Cerebellar nuclear complex (tissue), 1 donor: ENCODE data around the gene PATJ.
"Not testable (repeated sequence)": the region's sequence is repeated elsewhere in the genome, so short reads cannot be mapped to it uniquely, and the experiment has no call there.

ENCODE experiments used
- DNase-seq, 2 experiments: peaks; one replicate each; lab custom pipeline; 2025; lab: John Stamatoyannopoulos, UW

The PATJ gene

DNA sequence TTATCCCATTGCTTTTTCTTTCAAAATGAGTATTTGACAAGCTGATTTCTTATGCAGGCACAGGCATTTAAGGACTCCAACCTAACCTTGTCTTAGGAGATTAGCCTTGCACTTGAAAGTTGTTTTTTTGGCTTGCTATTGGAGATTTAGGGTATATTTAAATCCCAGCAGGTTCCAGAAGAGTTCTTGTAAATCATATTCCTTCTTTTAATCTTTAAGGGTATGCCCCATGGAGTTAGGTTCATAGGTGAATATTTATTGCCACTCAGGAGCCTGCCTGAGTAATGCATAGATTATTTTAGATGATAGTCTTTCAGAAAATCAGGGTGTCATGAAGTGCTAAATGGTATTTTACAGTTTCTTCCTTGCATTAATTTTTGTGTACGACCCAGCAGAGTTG, 146.5 kb downstream of the PATJ start:
- no peak for DNase-seq

DNA sequence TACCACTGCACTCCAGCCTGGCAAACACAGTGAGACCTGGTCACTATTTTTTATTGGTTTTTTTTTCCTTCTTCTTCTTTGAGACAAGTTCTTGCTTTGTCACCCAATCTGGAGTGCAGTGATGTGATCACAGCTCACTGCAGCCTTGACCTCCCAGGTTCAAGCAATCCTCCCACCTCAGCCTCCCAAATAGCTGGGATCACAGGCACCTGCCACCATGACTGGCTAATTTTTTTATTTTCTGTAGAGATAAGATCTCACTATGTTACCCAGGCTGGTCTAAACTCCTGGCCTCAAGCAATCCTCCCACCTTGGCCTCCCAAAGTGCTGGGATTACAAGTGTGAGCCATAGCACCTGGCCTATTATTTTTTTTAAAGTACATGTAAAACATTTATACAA, 148.2 kb downstream of the PATJ start:
- not testable (repeated sequence) for DNase-seq

DNA sequence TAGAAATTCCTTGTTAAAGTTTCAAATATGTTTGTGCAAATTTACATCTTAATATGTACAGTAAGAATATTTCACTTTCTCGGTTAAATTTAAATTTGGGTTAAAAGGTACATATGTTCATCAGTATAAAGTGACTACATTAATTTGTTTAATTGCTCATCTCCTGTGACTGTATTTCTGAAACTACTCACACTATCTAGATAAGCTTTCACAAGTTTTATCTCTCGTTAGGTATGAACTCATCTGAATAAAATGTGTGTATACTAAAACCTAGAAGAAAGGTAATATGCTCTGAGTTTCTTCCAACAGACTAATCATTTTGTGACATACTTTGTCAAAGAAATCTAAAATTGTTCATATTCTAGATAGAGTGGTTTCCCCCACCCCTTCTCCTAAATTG, 150.7 kb downstream of the PATJ start:
- DNase-seq, result no peak

DNA sequence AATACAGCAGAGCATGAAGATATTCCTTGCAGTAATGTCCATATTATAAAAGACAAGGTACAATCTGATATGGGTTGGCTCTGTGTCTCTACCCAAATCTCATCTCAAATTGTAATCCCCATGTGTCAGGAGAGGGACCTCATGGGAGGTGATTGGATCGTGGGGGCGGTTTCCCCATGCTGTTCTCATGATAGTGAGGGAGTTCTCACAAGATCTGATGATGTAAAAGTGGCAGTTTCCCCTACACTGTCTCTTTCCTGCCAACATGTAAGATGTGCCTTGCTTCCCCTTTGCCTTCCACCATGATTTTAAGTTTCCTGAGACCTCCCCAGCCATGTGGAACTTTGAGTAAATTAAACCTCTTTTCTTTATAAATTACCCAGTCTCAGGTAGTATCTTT, 152.0 kb downstream of the PATJ start:
- DNase-seq, result not testable (repeated sequence)

DNA sequence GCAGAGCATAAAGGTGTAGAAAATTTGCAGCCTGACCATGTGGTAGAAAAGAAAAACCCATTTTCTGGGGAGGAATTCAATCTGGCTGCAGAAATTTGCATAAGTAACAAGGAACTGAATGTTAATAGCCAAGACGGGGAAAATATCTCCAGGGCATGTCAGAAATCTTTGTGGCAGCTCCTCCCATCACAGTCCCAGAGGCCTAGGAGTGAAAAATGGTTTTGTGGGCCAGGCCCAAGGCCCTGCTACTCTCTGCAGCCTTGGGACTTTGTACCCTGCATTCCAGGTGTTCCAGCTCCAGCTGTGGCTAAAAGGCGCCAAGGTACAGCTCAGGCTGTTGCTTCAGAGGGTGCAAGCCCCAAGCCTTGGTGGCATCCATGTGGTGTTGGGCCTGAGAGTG, 152.9 kb downstream of the PATJ start:
- no peak for DNase-seq

DNA sequence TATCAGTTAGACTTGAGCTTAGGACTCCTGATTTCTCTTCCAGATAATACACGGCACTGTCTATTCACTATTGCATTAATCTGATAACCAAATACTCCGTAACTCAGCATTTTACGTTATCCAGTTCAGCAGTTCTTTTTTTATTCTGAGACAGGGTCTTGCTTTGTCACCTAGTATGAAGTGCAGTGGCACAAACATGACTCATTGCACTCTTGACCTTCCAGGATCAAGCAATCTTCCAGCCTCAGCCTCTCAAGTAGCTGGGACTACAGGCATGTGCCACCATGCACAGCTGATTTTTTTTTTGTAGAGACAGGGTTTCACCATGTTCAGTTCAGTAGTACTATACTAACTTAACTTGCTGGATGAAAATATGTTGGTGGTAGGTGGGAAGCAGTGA, 156.4 kb downstream of the PATJ start:
- DNase-seq, result no peak

DNA sequence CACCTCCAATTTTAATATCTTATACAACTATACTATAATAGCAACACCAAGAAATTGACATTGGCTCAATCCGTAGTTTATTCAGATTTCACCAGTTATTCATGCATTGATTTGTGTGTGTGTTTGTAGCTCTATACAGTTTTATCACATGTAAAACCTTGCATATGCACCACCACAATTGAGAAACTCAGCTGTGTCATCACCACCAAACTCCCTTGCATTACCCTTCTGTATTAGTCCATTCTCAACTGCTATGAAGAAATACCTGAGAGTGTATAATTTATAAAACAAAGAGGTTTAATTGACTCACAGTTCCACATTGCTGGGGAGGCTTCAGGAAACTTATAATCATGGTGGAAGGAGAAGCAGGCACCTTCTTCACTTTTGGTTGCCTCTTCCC, 162.1 kb downstream of the PATJ start:
- no peak for DNase-seq

DNA sequence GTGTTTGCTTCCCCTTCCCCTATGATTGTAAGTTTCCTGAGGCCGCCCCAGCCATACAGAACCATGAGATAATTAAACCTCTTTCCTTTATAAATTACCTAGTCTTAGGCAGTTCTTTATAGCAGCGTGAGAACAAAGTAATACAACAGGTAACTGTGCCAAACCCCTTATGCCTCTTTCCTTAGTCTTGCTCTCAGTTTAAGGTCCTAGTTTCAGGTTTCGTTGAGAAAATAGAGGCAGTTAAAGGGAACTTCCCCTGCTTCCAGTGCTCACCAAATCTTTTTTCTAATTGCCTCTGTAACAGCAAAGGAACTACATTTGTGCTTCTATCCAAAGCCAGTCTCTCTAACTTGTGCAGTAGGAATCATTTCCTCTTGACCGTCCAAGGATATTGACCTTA, 164.8 kb downstream of the PATJ start:
- DNase-seq, result no peak

DNA sequence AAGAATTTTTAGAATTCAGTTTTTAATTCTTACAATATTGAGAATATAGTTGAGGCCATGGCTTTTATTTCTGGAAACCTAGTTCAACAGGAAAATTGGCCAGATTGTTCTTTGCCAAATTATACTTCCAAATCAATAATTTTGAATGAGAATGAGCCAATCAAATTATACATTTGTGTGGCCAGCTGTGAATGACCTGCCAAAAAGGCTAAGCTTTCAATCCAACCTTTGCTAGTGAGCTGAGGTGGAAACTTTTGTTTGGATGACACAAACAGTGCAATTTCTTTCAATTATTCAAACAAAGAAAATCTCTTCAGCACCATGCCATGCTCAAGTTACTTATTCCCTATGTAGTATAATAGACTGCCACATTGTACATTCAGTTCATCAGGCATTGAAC, 167.8 kb downstream of the PATJ start:
- no peak for DNase-seq

DNA sequence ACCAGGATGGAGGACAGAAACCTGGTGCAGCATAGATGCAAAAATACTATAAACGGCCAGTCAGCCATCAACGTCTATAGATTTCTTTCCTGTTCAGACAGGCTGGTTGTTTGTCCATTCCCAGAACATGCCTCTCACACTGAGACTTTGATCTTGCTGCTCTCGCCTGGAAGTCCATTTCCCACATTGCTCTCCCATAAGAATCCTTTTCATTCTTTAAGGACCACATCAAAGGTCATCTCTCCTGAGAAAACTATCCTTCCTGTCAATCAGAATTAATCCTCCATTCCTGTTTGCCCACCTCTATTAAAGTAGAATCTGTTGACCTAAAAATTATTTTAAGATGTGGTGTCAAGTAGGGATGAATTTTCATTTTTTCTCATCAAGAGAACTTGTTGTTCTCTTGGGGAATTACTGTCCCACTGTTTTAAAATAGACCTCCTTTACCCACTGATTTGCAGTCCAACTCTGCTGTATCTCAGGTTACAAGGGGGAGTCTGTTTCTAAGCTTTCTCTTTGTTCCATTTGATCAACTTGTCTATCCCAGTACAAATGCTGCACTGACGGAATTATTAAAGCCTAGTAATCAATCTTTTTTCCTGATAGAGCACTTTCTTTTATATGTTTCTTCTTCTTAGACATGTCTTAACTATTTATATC, 172.7 kb downstream of the PATJ start:
- DNase-seq, result no peak

DNA sequence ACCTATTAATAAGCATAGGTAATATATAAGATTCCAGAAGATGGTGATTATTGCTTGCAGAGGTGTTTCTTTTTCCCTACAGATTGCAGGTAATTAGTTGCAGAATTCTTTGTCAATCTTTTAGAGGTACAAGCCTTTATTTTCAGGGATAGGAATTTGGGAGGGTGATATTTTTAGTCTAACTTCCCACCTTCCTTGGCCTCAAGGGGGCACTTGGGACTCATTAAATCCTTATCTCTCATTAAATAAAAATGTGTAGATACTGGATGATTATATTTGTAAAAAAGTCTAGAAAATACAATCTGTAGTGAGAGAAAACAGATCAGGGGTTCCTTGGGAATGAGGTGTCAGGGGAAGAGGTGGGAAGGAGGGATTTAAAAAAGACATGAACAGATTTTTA, 179.2 kb downstream of the PATJ start:
- no peak for DNase-seq

DNA sequence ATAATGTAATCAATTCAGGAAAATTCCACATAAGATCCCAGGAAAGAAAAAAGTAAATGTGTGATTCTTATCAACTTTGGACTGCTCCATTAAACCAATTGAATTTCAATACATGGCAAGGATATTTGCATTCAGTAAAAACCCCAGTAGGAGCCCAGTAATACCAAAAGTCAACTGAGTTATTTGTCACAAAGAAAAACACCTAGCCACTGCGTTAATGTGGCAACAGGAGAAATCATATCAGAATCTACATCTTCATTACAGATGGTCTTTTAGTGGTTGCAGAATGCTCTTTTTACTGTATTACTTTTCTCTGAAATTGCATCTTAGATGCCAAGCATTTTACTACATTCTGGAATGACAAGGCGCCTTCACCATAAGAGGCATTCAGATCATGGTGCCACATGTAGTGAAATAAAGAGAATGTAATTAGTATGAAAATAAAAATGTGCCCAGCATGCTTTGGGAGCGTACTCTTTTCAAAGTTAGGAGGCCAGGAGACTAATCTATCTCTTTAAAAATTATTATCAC, 180.7 kb downstream of the PATJ start:
- DNase-seq, result no peak

DNA sequence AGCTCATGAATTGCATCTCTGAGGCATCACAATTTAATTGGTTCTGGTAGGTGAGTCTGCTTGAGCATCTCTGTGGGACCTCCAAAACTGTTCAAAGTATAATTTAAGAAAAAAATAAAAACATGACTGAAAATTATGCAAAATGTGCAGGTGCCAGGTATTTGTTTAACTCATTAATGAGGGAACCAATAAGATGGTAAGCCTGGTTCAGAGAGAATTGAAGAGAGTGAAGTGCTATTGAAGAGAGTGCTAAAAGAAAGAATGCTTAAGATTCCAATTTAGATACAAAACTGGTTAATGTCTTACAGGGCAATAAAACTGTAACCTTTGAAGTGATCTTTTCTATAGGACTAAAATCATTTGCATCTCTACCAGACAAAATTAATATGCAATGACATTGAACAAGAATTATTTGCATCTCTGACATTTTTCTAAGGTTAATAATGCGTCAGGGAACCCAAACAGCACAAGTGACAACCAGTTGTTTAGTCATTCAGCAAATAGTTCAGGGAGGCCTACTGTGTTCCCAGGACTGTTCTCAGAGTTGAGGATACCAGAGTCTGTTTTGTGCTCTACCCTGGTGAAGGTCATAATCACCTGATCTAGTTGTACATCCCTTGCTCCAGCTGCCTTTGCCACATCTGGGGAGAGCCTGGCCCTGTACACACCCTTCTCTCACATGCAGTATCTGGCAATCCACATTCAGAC, 183.5 kb downstream of the PATJ start:
- DNase-seq, result no peak

DNA sequence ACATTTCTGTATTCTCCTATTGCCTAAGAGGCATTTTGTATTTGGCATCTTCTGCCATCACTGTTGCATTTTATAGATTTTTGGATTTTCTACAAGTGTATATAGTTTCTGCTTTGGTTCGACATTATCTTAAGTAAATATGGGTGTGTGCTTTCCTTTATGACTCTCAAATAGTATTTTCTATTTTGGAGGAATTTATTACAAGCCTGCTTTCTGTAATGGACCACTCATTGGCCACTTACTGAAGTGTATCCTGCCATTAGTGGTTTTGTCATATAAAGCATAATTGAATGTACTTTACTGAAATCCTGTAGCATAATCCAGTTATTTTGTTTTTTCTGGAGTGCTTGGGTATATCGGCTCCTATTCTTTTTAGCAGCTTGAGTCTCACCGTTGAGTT, 184.3 kb downstream of the PATJ start:
- no peak for DNase-seq

DNA sequence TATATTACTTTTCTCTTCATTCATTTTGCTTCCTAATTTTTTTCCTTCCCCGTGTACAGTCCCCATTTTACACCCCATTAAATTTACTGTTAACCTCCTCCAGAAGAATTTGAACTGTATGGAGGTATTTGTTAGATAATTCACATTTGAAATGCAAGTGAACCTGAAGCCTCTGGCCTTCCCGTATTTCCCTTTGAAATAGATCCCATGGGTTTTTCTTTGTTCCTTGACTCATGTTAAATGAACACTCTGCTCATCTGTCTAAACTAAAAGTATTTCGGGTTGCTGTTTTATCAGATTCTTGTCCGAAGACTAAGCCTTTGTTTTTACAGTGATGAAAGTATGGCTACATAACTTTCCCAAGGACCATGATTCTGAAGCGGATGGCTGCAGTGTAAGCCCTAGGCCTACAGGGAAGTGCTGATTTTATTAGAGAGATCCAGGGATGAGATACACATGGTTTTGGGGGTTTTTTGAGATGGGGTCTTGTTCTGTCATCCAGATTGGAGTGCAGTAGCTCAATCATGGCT, 187.9 kb downstream of the PATJ start:
- DNase-seq, result no peak

DNA sequence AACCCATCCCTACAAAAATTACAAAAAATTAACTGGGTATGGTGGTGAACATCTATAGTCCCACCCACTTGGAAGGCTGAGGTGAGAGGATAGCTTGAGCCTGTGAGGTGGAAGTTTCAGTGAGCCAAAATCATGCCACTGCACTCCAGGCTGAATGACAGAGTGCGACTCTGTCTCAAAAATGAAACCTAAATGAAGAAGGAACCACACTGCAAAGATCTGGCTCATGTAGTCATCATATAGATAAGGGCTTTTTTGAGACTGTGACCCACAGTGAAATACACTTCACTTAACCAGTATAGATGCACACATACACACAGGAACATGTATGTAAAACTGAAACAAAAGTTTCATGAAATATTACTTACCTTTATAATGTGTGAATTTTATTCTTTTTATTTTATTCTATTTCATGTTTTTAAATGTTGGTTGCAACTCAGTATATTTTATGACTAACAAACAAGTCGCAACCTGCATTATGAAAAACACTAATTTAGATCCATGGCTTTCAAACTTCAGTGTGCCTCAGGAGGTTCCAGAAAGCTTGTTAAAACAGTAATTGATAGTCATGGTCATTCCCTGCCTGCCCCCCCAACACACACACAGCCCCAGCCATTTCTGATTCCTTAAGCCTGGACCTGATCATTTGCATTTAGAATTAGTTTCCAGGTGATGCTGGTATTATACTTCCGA, 189.5 kb downstream of the PATJ start:
- DNase-seq, result no peak

DNA sequence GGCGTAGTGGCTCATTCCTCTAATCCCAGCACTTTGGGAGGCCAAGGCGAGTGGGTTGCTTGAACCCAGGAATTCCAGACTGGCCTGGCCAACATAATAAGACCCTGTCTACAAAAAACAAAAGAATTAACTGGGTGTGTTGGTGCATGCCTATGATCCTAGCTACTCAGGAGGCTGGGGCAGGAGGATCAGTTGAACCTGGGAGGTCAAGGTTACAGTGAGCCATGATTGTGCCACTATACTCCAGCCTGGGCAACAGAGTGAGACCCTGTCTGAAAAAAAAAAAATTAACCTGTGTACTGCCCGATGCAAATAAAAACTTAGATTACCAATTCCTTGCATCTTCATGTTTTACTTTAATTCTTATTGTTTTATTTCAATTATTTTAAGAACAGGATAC, 193.2 kb downstream of the PATJ start:
- DNase-seq, result no peak

DNA sequence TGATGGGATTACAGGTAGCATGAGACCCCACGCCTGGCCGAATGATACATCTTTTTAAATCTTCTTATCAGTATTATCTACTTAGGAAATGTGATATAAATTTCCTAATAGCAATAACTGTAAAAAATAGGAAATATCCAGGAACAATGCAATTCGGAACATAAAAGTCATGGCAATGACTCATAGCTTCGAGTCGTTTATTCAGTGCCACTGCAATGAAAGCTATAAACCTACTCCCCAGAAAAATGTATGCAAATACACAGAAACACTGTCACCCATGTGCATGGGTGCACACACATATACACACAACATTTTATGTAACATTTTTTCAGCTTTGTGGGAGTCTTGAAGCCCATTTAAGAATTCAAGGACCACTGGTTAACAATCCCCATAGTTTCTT, 194.6 kb downstream of the PATJ start:
- no peak for DNase-seq

DNA sequence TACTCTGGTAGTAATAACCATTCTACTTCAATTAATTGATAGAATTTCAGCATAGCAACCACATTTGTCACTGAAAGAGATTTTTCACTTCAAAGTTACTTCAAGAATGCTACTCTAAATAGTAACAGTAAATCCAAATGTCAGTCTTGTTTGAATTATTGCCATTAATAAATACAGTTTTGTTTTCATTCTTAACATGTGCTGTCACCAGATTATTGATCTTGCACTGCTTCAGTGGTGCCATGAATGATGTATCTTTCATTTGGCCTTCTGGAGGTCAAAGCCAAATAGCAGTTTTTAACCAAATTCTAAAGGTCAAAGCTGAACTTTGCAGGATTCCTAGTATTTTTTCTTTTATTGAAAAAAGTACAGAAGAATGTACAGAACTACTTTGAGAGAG, 199.5 kb downstream of the PATJ start:
- no peak for DNase-seq

DNA sequence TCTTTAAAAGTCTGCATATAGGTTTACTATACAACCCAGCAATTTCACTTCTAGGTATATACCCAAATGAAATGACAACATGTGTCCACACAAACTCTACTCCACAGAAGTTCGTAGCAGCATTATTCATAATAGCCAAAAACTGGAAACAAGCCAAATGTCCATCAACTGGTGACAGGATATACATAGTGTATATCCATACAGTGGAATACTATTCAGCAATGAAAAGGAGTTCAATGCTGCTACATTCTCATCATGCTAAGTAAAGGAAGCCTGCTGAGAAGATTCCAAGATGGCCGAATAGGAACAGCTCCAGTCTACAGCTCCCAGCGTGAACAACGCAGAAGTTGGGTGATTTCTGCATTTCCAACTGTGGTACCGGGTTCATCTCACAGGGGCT, 200.6 kb downstream of the PATJ start:
- DNase-seq, result no peak

DNA sequence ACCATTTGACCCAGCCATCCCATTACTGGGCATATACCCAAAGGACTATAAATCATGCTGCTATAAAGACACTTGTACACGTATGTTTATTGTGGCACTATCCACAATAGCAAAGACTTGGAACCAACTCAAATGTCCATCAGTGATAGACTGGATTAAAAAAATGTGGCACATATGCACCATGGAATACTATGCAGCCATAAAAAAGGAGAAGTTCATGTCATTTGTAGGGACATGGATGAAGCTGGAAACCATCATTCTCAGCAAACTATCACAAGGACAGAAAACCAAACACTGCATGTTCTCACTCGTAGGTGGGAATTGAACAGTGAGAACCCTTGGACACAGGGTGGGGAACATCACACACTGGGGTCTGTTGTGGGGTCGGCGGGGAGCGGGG, 206.4 kb downstream of the PATJ start:
- DNase-seq, result not testable (repeated sequence)

DNA sequence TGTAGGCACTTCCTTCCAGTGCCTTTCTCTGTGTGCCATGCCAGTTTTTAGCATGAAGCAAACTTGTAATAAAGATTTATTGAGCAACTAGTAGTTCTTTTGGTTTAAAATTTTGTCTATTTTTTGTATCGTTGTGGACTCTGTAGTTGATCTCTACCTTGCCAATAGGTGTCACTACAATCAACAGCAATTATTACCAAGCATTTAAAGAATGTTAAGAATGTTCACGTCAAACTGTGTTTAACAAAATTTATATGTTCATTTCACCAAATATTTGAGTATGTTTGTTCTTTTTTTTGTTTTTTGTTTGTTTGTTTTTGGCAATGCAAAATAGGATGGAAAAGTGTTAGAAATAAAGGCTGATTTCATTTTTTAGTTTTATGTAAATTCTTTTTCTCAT, 208.1 kb downstream of the PATJ start:
- DNase-seq, result no peak
